GM23338 (cell line): ENCODE measurements around the gene VEGFA. TPM values are rescaled to one million over a fixed set of nuclear protein-coding genes. Genes with fewer than 3 reads are reported as not detected.

Experiments
- ATAC-seq: fragments of 200-7000 bp; cut with Tn5 transposase; 3 replicates; pipeline ENCODE4 v1.9.1; 2020
- DNase-seq: peaks from one replicate; pipeline ENCODE4 v3.0.0-alpha.2; 2015; ENCODE audit warnings: low spot score
- H2AFZ ChIP-seq: fragments of 200-600 bp; sonication (generic); 2 replicates; pipeline ENCODE4 v1.8.0; 2016; ENCODE audit warnings: antibody characterized with exemption, mild to moderate bottlenecking, moderate library complexity
- H3F3A ChIP-seq: fragments of 200-600 bp; sonication (generic); replicated peaks from 2 replicates; pipeline ENCODE4 v1.8.0; 2017; ENCODE audit warnings: antibody characterized with exemption, mixed run types, low read depth
- H3K27ac ChIP-seq: fragments of 200-600 bp; sonication (generic); 2 replicates; pipeline ENCODE4 v1.6.1; 2016; ENCODE audit warnings: low read depth
- H3K27me3 ChIP-seq: fragments of 200-600 bp; sonication (generic); 2 replicates; pipeline ENCODE4 v1.8.0; 2016; ENCODE audit warnings: mild to moderate bottlenecking, mixed run types, moderate library complexity; ENCODE audit not compliant: insufficient read depth
- H3K36me3 ChIP-seq: fragments of 200-600 bp; sonication (generic); 2 replicates; pipeline ENCODE4 v1.8.0; 2016; ENCODE audit warnings: mild to moderate bottlenecking; ENCODE audit not compliant: insufficient read depth
- H3K4me1 ChIP-seq: fragments of 200-600 bp; sonication (generic); 2 replicates; pipeline ENCODE4 v1.8.0; 2016; ENCODE audit warnings: mild to moderate bottlenecking, moderate library complexity; ENCODE audit not compliant: insufficient read depth
- H3K4me2 ChIP-seq: fragments of 200-600 bp; sonication (generic); 2 replicates; pipeline ENCODE4 v1.7.1; 2017; ENCODE audit warnings: mixed run types
- H3K4me3 ChIP-seq: fragments of 200-600 bp; sonication (generic); 2 replicates; pipeline ENCODE4 v1.6.1; 2016; ENCODE audit warnings: mixed run types
- H3K79me2 ChIP-seq: fragments of 200-600 bp; sonication (generic); replicated peaks from 2 replicates; pipeline ENCODE4 v1.8.0; 2017; ENCODE audit warnings: mild to moderate bottlenecking; ENCODE audit not compliant: insufficient read depth
- H3K9me2 ChIP-seq: fragments of 200-600 bp; sonication (generic); 2 replicates; pipeline ENCODE4 v1.8.0; 2017; ENCODE audit not compliant: insufficient read depth
- H4K20me1 ChIP-seq: fragments of 200-600 bp; sonication (generic); replicated peaks from 2 replicates; pipeline ENCODE4 v1.8.0; 2017; ENCODE audit warnings: mild to moderate bottlenecking; ENCODE audit not compliant: insufficient read depth
- H3K27ac Mint-ChIP-seq: 2 replicates; pipeline ENCODE4 v1.8.0; 2020; ENCODE audit warnings: inconsistent platforms, mild to moderate bottlenecking, moderate library complexity, mixed read lengths
- H3K27me3 Mint-ChIP-seq: 3 replicates; pipeline ENCODE4 v1.8.0; 2022; ENCODE audit warnings: low read depth, mild to moderate bottlenecking, moderate library complexity, mixed read lengths, inconsistent platforms; ENCODE audit not compliant: insufficient read depth, poor library complexity
- H3K36me3 Mint-ChIP-seq: 3 replicates; pipeline ENCODE4 v1.8.0; 2021; ENCODE audit warnings: low read depth, mild to moderate bottlenecking, inconsistent platforms, moderate library complexity, mixed read lengths
- H3K4me1 Mint-ChIP-seq: 3 replicates; pipeline ENCODE4 v1.8.0; 2020; ENCODE audit warnings: mild to moderate bottlenecking, inconsistent platforms, mixed read lengths
- H3K4me3 Mint-ChIP-seq: 3 replicates; pipeline ENCODE4 v1.8.0; 2021; ENCODE audit warnings: moderate library complexity, mild to moderate bottlenecking, inconsistent platforms, mixed read lengths
- H3K9me3 Mint-ChIP-seq: 3 replicates; pipeline ENCODE4 v1.8.0; 2020; ENCODE audit warnings: moderate library complexity, mild to moderate bottlenecking, inconsistent platforms, mixed read lengths
- CREB1 ChIP-seq: fragments of 250-450 bp; sonication (Bioruptor Pico); IDR thresholded peaks from 2 replicates; pipeline ENCODE4 v1.5.0; 2020; ENCODE audit warnings: low read depth, mild to moderate bottlenecking, moderate library complexity
- CTCF ChIP-seq, 2 experiments: fragments of 200-600 bp in 1 of 2; sonication (generic) in 1 of 2; conservative IDR thresholded peaks; 2 replicates each; pipeline versions ENCODE4 v1.5.1 to v1.6.1; 2016 to 2017; ENCODE audit warnings: antibody characterized with exemption in 2 of 2, low read depth in 2 of 2, mild to moderate bottlenecking in 2 of 2, moderate library complexity in 1 of 2
- ETS1 ChIP-seq: IDR thresholded peaks from 2 replicates; pipeline ENCODE4 v1.6.1; 2016; ENCODE audit warnings: antibody characterized with exemption
- EZH2 ChIP-seq: fragments of 200-600 bp; sonication (generic); IDR thresholded peaks from one replicate; pipeline ENCODE4 v1.8.0; 2017; ENCODE audit warnings: antibody characterized with exemption, mild to moderate bottlenecking, low read depth; ENCODE audit not compliant: unreplicated experiment
- JUNB ChIP-seq: IDR thresholded peaks from one replicate; pipeline ENCODE4 v1.6.1; 2016; ENCODE audit warnings: antibody characterized with exemption; ENCODE audit not compliant: unreplicated experiment
- NANOG ChIP-seq: IDR thresholded peaks from 2 replicates; pipeline ENCODE4 v1.6.1; 2016; ENCODE audit warnings: antibody characterized with exemption, borderline replicate concordance
- POLR2AphosphoS5 ChIP-seq: IDR thresholded peaks from 2 replicates; pipeline ENCODE4 v1.6.1; 2016; ENCODE audit warnings: antibody characterized with exemption, low read depth
- REST ChIP-seq: IDR thresholded peaks from one replicate; pipeline ENCODE4 v1.6.1; 2018; ENCODE audit warnings: antibody characterized with exemption; ENCODE audit not compliant: unreplicated experiment
- STAT1 ChIP-seq: IDR thresholded peaks from one replicate; pipeline ENCODE4 v1.6.1; 2016; ENCODE audit warnings: antibody characterized with exemption; ENCODE audit not compliant: unreplicated experiment
- ZNF114 ChIP-seq: fragments of 250-450 bp; sonication (Bioruptor Pico); IDR thresholded peaks from 2 replicates; pipeline ENCODE4 v1.5.0; 2020; ENCODE audit warnings: mild to moderate bottlenecking, moderate library complexity
- ZNF462 ChIP-seq: fragments of 250-450 bp; sonication (Bioruptor Pico); IDR thresholded peaks from 2 replicates; pipeline ENCODE4 v1.5.0; 2020; ENCODE audit warnings: mild to moderate bottlenecking, moderate library complexity
- polyA plus RNA-seq: library from polyadenylated mRNA; unstranded; fragments of >200 nt; fragmentation: Nextera tagmentation; extraction: Ambion mirVana; gene quantifications from 2 replicates; pipeline ENCODE4 v1.2.1, GENCODE V29; 2016
- total RNA-seq: library from RNA; depleted of rRNA; stranded (reverse); fragments of >200 nt; shearing (Covaris generic); gene quantifications from 2 replicates; pipeline ENCODE4 v1.2.3, GENCODE V29; 2014

The VEGFA gene
- total and polyA plus RNA-seq, 2 experiments from 2014 or later = 10.9 to 61.1 TPM

GRCh38 chr6:43768506-43768860 is 1.5 kb upstream of the VEGFA start:
- peaks cover 29% of the 10 kb centered on the region for H3K27me3 Mint-ChIP-seq
- H3K27ac ChIP-seq = no peak overlapping the region
- H3K9me3 Mint-ChIP-seq = peaks cover 3% of the 10 kb centered on the region; the same call in 1 of the 3 replicates
- ATAC-seq = no peak
- no peaks in the 10 kb centered on the region for H3F3A ChIP-seq
- H3K36me3 Mint-ChIP-seq = peaks cover 16% of the 10 kb centered on the region
- H3K27me3 ChIP-seq = no peaks in the 10 kb centered on the region
- H3K4me1 ChIP-seq = peaks cover 29% of the 10 kb centered on the region
- H3K79me2 ChIP-seq = peaks cover 24% of the 10 kb centered on the region
- H2AFZ ChIP-seq = no peak overlapping the region
- DNase-seq = no peak
- TF ChIP-seq CTCF (conservative IDR thresholded peaks at IDR 0.05; ENCODE audit: low read depth in 2 of 2) (no peak), NANOG (no peak), REST (no peak), EZH2 (no peak), ZNF114 (CRISPR knock-in tag) (no peak), ZNF462 (CRISPR knock-in tag) (no peak), STAT1 (no peak), ETS1 (no peak), JUNB (no peak), POLR2AphosphoS5 (no peak), CREB1 (CRISPR knock-in tag) (no peak)
- H3K4me3 Mint-ChIP-seq = no peak overlapping the region
- no peaks in the 10 kb centered on the region for H3K36me3 ChIP-seq
- 0 out of 2 replicates have a peak, but pooled peaks cover 3% of the 10 kb centered on the region for H3K9me2 ChIP-seq
- peaks cover 28% of the 10 kb centered on the region for H3K4me1 Mint-ChIP-seq
- 0 out of 2 replicates have a peak, but pooled peaks cover under 1% of the 10 kb centered on the region for H4K20me1 ChIP-seq
- H3K4me2 ChIP-seq = no peak overlapping the region
- H3K4me3 ChIP-seq = no peak overlapping the region
- H3K27ac Mint-ChIP-seq = no peak overlapping the region
